Brain microvascular endothelial cell (primary cell): ENCODE data around the gene CD247.
A peak's percentile ranks its signal among the peaks of the same experiment; 100 is the strongest.

Experiments used
- DNase-seq: peaks from one replicate; pipeline ENCODE4 v3.0.0-alpha.2; 2020
- H3K27ac ChIP-seq: fragments of 250-450 bp; sonication (Bioruptor Pico); 2 replicates; pipeline ENCODE4 v1.5.1; 2020; ENCODE audit warnings: mild to moderate bottlenecking, moderate library complexity
- H3K27me3 ChIP-seq: fragments of 250-450 bp; sonication (Bioruptor Pico); replicated peaks from 2 replicates; pipeline ENCODE4 v1.5.1; 2020; ENCODE audit warnings: mild to moderate bottlenecking
- H3K36me3 ChIP-seq: fragments of 250-450 bp; sonication (Bioruptor Pico); replicated peaks from 2 replicates; pipeline ENCODE4 v1.5.1; 2020; ENCODE audit warnings: mild to moderate bottlenecking
- H3K4me3 ChIP-seq: 2 replicates; pipeline ENCODE4 v1.5.1; 2011; ENCODE audit warnings: low read depth, mild to moderate bottlenecking, control low read depth, low read length, moderate library complexity
- in situ Hi-C: cut with HindIII; loops from 2 replicates; pipeline ENCODE4 v1.10.0; 2017; ENCODE audit warnings: low sequenced_read_pairs, low pct_ligation_motif_present
- TF ChIP-seq, protein P1 (sequence below): IDR thresholded peaks from 2 replicates; pipeline ENCODE4 v1.5.1; 2011; ENCODE audit warnings: low read depth, mild to moderate bottlenecking, moderate library complexity, low read length, control low read depth, inconsistent platforms; ENCODE audit errors: missing control alignments

Gene CD247

DNA sequence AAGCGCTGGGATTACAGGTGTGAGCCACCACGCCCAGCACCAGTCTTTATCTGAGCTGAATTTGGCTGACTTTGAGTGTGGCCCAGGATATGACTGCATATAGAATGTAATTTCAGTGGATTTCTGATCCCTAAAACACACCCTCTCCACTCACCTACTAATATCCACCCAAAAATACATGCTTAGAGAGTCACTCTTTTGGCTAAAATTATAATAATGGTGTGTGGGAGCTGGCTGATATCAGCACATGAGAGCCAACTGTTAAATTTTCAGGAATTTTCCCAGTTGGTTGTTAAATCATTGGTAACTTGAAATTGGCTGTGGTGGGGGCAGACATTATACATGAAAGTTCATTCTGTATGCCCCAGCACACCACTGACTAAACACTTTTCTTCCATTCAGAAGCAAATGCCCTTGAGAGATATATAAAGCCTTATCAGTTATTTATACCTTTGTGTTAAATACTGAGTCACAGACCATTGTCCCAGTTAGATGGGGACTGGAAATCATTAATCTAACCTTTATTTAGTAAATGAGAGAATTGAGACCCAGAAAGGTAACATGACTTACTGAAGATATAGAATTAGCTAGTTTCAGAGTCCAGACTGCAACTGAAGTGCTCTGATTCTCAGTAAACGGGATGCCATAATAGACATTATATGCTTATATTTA, 9.9 kb upstream of the CD247 start:
- H3K27me3 ChIP-seq: no peaks in the 10 kb centered on the region
- H3K27ac ChIP-seq: no peak overlapping the region
- no peaks in the 10 kb centered on the region for H3K36me3 ChIP-seq
- no peak overlapping the region for H3K4me3 ChIP-seq
- TF ChIP-seq, protein P1, sequence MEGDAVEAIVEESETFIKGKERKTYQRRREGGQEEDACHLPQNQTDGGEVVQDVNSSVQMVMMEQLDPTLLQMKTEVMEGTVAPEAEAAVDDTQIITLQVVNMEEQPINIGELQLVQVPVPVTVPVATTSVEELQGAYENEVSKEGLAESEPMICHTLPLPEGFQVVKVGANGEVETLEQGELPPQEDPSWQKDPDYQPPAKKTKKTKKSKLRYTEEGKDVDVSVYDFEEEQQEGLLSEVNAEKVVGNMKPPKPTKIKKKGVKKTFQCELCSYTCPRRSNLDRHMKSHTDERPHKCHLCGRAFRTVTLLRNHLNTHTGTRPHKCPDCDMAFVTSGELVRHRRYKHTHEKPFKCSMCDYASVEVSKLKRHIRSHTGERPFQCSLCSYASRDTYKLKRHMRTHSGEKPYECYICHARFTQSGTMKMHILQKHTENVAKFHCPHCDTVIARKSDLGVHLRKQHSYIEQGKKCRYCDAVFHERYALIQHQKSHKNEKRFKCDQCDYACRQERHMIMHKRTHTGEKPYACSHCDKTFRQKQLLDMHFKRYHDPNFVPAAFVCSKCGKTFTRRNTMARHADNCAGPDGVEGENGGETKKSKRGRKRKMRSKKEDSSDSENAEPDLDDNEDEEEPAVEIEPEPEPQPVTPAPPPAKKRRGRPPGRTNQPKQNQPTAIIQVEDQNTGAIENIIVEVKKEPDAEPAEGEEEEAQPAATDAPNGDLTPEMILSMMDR: no peak
- in situ Hi-C loops: no loop called here
- no peak for DNase-seq

DNA sequence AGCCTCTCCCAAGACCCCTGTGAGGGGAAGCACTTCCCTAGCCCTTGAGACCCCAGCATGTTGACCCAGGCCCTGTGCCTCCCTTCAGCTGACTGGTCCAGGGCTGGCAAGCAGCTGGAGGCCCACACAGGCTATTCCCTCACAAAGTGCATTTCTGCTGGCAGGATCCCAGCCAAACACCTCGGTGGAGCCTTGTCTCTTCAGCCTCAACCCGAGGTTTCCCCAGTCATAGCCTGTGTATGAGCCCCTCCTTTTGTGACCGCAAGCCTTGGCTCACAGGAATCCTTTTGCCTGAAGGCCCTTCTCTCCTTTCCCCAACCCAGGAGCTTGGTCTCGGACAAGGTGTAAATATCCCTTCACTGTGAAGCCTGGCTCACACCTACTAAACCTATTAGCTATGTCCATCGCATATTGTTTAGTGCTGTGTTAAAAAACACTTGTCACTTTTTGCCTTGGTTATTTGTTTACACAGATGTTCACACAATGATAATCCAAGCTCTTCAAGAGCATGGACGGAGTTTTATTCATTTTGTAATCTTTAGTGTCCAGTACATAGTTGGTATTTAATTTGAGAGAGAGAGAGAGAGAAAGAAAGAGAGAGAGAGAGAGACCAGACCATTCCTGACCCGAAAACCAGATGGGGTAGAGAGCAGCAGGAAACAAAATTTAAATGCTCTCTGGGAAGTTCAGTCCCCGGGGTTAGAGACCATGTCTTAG, 8.5 kb upstream of the CD247 start:
- Histone ChIP-seq H3K4me3 (no peak overlapping the region), H3K36me3 (no peaks in the 10 kb centered on the region), H3K27me3 (no peaks in the 10 kb centered on the region), H3K27ac (no peak overlapping the region)
- no peak for DNase-seq
- in situ Hi-C loops: no loop called here
- TF ChIP-seq, protein P1: no peak

DNA sequence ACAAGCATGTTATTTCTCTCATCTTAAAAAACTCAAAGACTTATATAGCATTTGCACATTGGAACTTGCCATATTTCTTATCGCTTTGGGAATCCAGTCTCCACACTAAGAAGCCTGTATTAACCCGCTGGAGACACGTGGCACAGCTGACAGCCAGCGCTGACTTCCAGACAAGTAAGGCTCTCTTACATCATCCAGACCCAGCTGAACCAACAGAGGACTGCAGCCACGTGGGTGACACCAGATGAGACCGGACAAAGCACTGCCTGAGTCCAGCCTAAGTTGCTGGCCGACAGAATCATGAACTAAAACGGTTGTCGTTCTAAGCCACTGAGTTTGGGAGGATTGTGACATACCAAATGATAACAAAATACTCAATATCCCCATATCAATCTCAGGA, 6.3 kb upstream of the CD247 start:
- no peak for DNase-seq
- H3K27me3 ChIP-seq: no peaks in the 10 kb centered on the region
- no peak overlapping the region for H3K27ac ChIP-seq
- H3K4me3 ChIP-seq: no peak overlapping the region
- TF ChIP-seq, protein P1: no peak
- H3K36me3 ChIP-seq: no peaks in the 10 kb centered on the region
- in situ Hi-C loops: no loop called here

DNA sequence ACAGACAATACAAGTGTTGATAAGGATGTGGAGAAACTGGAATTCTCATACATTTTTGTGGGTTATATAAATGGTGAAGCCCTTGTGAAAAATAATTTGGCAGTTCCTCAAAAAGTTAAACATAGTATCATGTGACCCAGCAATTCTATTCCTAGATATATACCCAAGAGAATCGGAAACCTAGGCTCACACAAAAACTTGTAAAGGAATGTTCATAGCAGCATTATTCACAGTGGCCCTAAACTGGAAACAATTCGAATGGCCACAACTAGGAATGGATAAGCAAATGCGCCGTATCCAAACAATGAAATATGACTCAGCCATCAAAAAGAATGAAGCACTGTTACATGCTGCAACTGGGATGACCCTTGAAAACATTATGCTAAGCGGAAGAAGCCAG, 3.9 kb upstream of the CD247 start:
- peak overlapping the region; percentile 79 for H3K27ac ChIP-seq
- H3K4me3 ChIP-seq: no peak overlapping the region
- DNase-seq: peak; percentile 97
- in situ Hi-C loops: no loop called here
- no peaks in the 10 kb centered on the region for H3K36me3 ChIP-seq
- H3K27me3 ChIP-seq: no peaks in the 10 kb centered on the region
- TF ChIP-seq, protein P1: no peak

DNA sequence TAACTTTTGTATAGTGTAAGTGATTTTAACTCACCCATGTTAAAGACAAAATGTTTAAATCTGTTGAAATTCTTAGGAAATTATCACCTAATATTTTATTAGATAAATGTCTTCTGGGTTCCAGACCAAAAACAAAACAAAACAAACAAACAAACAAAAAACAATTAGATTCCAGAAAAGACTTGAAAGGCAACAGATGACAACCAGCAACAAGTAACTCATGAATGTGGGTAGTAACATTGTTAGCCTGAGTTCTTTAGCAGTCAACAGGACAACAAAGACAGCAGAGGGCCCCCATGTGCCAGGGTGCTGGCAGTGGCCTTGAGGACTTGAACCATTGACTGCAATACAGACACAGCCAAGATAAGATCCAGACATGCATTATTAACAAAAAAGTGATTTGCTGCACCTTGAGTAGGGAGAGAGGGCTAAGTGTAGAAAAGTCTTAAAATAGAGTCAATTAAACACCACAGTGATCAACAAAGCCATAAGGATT, 2.4 kb upstream of the CD247 start:
- H3K4me3 ChIP-seq: no peak overlapping the region

More for the DNA sequence above, 2.4 kb upstream of the CD247 start:
- in situ Hi-C loops: no loop called here
- TF ChIP-seq, protein P1: no peak
- DNase-seq: no peak
- Histone ChIP-seq H3K27ac (no peak overlapping the region), H3K27me3 (no peaks in the 10 kb centered on the region), H3K36me3 (no peaks in the 10 kb centered on the region)
